WERI-Rb-1 (cell line): ENCODE data around the gene CYP4B1.
"Not testable (repeated sequence)": the region's sequence is repeated elsewhere in the genome, so short reads cannot be mapped to it uniquely, and the experiment has no call there.

Experiments
- DNase-seq: peaks from one replicate; pipeline ENCODE4 v3.0.0-alpha.2; 2020
- H3K27ac ChIP-seq: fragments of 250-450 bp; sonication (Bioruptor Pico); 2 replicates; pipeline ENCODE4 v1.5.1; 2020; ENCODE audit warnings: mild to moderate bottlenecking, moderate library complexity
- H3K27me3 ChIP-seq: fragments of 250-450 bp; sonication (Bioruptor Pico); 2 replicates; pipeline ENCODE4 v1.5.1; 2021; ENCODE audit warnings: mild to moderate bottlenecking, low read depth, moderate library complexity; ENCODE audit not compliant: insufficient read depth, severe bottlenecking
- H3K36me3 ChIP-seq: fragments of 250-450 bp; sonication (Bioruptor Pico); 2 replicates; pipeline ENCODE4 v1.5.1; 2020; ENCODE audit warnings: mild to moderate bottlenecking, moderate library complexity
- H3K4me3 ChIP-seq: 2 replicates; pipeline ENCODE4 v1.5.1; 2011; ENCODE audit warnings: low read depth, mild to moderate bottlenecking, control low read depth, low read length
- H3K9me3 ChIP-seq: fragments of 250-450 bp; sonication (Bioruptor Pico); 2 replicates; pipeline ENCODE4 v1.5.1; 2021; ENCODE audit warnings: mild to moderate bottlenecking, moderate library complexity; ENCODE audit not compliant: severe bottlenecking
- TF ChIP-seq, protein P1 (sequence below): IDR thresholded peaks from 2 replicates; pipeline ENCODE4 v1.5.1; 2011; ENCODE audit warnings: low read depth, mild to moderate bottlenecking, control low read depth, inconsistent platforms, low read length

The CYP4B1 gene

DNA sequence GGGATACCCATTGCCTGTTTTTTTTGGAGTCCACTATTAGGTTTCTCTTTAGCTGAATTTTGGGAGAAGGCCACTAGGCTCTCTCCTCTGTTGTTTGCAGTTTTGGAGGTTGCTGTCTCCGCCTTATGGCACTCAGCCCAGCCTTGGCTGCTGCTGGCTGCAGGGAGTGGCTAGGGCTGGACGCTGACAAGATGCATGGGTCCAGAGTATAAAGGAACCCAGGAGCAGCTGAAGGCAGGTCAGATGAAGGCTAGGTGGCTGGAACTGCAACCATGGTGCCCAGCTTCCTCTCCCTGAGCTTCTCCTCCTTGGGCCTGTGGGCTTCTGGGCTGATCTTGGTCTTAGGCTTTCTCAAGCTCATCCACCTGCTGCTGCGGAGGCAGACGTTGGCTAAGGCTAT, at the start of gene CYP4B1:
CYP4B1 (plus strand) TSS at position 237 of the 400 bp plus-strand sequence; CDS start at position 273, 36 bp downstream.
- H3K27ac ChIP-seq, result no peak within 1 kb of the TSS
- no peak within 1 kb of the TSS for H3K4me3 ChIP-seq
- peaks cover 5% of the 10 kb centered on the region for H3K27me3 ChIP-seq
- TF ChIP-seq, protein P1, sequence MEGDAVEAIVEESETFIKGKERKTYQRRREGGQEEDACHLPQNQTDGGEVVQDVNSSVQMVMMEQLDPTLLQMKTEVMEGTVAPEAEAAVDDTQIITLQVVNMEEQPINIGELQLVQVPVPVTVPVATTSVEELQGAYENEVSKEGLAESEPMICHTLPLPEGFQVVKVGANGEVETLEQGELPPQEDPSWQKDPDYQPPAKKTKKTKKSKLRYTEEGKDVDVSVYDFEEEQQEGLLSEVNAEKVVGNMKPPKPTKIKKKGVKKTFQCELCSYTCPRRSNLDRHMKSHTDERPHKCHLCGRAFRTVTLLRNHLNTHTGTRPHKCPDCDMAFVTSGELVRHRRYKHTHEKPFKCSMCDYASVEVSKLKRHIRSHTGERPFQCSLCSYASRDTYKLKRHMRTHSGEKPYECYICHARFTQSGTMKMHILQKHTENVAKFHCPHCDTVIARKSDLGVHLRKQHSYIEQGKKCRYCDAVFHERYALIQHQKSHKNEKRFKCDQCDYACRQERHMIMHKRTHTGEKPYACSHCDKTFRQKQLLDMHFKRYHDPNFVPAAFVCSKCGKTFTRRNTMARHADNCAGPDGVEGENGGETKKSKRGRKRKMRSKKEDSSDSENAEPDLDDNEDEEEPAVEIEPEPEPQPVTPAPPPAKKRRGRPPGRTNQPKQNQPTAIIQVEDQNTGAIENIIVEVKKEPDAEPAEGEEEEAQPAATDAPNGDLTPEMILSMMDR, result no peak
- no peak for DNase-seq
- peaks cover 4% of the 10 kb centered on the region for H3K9me3 ChIP-seq
- no peaks in the 10 kb centered on the region for H3K36me3 ChIP-seq

DNA sequence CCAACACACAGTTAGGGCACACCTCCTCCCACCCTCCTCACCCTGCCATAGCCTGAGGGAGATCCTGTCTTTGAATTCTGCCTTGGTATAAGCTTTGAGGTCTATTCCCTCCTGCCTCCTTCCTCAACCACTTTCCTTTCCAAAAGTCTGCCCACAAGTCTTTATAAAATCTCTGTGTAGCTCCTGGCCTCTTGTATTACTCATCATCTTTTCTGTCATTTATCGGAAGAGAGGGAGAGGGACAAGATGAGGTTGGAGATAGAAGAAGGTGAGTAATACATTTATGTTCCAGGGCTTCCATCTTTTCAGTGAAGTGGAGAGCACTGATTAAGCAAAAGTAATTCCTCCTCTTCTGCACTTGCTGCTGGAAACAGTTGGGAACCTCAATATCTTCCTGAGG, 49.4 kb upstream of the CYP4B1 start:
- Histone ChIP-seq H3K4me3 (no peak overlapping the region), H3K27me3 (no peaks in the 10 kb centered on the region), H3K27ac (no peak overlapping the region), H3K9me3 (no peaks in the 10 kb centered on the region), H3K36me3 (no peaks in the 10 kb centered on the region)
- DNase-seq, result no peak
- TF ChIP-seq, protein P1, result no peak

DNA sequence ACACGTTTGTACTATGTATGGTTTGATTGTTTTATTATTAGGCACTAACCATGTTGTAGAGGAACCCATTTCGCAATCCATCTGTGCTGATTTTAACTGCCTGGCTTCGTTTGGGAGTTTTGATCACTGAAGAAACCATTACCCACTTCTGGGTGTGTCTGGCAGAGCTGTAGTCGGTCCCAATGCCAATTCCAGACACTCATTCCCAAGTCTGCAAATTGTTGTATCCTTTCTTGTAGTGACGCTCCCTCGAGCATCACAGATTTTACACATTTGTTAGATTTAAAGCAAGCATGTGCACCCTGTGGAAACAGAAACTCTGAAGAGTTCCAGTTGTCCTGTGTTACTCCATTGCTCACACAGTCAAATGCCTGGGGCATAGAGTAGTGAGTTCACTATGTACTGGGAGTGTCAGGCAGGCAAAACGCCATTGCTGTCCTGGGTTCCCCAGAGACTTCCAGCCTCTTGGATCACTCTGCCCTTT, 48.9 kb upstream of the CYP4B1 start:
- Histone ChIP-seq H3K4me3 (no peak overlapping the region), H3K9me3 (no peaks in the 10 kb centered on the region), H3K36me3 (no peaks in the 10 kb centered on the region), H3K27me3 (no peaks in the 10 kb centered on the region), H3K27ac (no peak overlapping the region)
- TF ChIP-seq, protein P1, result no peak
- no peak for DNase-seq

DNA sequence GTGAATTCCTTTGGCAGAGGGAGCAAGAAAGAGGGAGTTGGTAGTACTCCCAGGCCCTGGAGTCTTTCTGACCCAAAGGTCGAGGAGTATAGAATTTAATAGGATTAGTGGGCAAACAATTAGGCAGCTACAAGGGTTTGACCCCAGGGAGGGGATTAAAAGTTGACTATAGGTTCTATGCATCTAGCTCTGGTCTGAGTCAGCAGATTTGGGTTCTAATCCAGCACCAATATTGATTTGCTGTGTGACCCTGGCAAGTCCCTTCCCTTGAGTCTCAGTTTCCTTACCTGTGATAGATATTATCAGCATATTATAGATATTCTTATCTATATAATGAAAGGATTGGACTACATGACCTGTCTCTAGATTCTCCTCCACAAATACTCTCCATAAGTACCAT, 44.9 kb upstream of the CYP4B1 start:
- Histone ChIP-seq H3K36me3 (no peaks in the 10 kb centered on the region), H3K9me3 (no peaks in the 10 kb centered on the region), H3K4me3 (no peak overlapping the region), H3K27ac (no peak overlapping the region), H3K27me3 (no peaks in the 10 kb centered on the region)
- no peak for DNase-seq
- TF ChIP-seq, protein P1, result no peak

DNA sequence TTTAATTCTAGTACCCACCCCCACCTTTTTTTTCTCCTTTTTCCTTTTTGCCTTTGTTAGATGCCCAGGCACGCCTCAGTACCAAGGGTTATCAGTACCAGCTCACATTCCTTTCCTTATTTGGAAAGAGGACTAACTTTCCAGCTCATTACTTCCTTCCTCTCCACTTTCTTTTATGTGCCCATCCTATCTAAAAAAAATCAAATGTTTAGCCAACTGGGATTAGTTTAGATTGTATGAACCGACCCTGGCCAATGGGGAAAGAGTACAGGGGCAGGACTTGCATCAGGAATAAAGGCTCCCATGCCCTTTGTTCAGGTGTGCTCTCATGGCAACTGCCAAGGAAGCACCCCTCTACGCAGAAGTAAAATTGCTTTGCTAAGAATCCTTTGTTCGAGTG, 44.1 kb upstream of the CYP4B1 start:
- H3K4me3 ChIP-seq, DNase-seq, H3K9me3 ChIP-seq, H3K27me3 ChIP-seq, H3K36me3 ChIP-seq, H3K27ac ChIP-seq: not testable (repeated sequence)

DNA sequence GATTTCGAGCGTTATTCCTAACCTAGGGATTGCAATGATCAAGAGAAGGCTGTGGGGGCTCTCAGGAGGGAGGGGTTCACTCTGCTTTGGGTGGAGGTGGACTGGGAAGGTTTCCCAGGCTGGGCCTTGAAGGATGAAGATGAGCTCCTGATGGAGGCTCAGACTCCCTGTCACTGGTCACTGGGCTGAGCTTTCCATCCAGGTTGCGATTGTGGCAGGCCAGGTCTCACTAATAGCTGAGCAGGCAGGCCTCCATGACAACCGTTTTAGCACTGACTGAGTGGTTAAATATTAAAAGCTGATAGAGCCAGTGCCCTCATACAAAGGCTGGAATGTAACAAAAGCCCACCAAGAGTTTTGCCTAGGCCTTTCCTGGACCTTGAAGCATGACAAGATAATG, 43.7 kb upstream of the CYP4B1 start:
- H3K4me3 ChIP-seq, result no peak overlapping the region
- no peak overlapping the region for H3K27ac ChIP-seq
- H3K9me3 ChIP-seq, result no peaks in the 10 kb centered on the region
- H3K27me3 ChIP-seq, result no peaks in the 10 kb centered on the region
- no peaks in the 10 kb centered on the region for H3K36me3 ChIP-seq
- TF ChIP-seq, protein P1, result no peak
- DNase-seq, result no peak
